ENCODE measurements around the gene ST7.

The ST7 gene

DNA sequence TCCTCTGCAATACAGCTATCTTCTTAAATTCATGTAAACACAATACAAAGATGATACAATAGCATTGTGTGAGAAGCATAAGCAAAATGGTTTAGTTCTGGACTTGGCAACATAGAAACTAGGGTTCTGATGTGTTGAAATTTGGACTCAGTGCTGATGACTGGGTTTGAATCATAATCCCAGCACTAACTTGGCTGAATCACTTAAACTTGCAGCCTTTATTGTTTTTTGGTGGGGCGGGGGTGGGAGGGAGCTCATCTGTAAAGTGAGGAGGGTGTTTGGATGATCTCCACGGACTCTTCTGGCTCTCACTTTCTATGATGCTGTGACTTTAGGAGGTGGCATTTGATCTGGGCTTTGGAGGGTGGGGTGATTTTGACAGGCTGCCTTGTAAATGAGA lies 211.3 kb downstream of the ST7 start:
- no peaks in the 10 kb centered on the region for H3K27me3 ChIP-seq
- H3K27ac ChIP-seq, result no peak overlapping the region
- H3K4me2 ChIP-seq, result no peak overlapping the region
- H3K4me3 ChIP-seq, result no peak overlapping the region
- H3K4me1 ChIP-seq, result no peaks in the 10 kb centered on the region
- no peak overlapping the region for H3K9ac ChIP-seq
- no peaks in the 10 kb centered on the region for H3K9me3 ChIP-seq (replicated peaks in 1 of 11)
- no peaks in the 10 kb centered on the region for H4K20me1 ChIP-seq
- H3K36me3 ChIP-seq, result no peaks in the 10 kb centered on the region
- no peak for TF ChIP-seq Cebpa-rat (IDR thresholded peaks at IDR 0.05)

DNA sequence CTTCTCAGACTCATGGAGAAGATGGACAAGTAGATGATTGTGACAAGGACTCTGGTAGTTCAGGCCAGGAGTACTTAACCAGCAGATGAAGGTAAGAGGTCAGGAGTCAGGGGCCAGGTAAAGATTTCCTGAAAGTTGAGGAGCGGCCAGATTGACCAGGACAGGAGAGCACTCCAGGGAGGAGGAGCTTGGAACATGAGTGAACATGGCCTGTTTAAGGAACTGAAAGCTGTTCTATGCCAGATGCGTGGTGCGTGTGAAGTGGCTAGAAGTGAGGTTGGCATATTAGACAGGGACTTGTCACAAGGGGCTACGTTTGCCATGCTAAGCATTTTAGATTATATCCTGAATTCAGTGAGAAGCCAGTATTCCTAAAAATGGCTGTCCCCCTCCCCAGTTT lies 212.4 kb downstream of the ST7 start:
- no peak for TF ChIP-seq Cebpa-rat (IDR thresholded peaks at IDR 0.05)
- no peak overlapping the region for H3K4me2 ChIP-seq
- no peaks in the 10 kb centered on the region for H3K27me3 ChIP-seq
- no peak overlapping the region for H3K27ac ChIP-seq
- H3K36me3 ChIP-seq, result no peaks in the 10 kb centered on the region
- H3K9me3 ChIP-seq (replicated peaks in 1 of 11), result no peaks in the 10 kb centered on the region
- H3K4me3 ChIP-seq, result no peak overlapping the region
- H3K9ac ChIP-seq, result no peak overlapping the region
- no peaks in the 10 kb centered on the region for H3K4me1 ChIP-seq
- no peaks in the 10 kb centered on the region for H4K20me1 ChIP-seq

DNA sequence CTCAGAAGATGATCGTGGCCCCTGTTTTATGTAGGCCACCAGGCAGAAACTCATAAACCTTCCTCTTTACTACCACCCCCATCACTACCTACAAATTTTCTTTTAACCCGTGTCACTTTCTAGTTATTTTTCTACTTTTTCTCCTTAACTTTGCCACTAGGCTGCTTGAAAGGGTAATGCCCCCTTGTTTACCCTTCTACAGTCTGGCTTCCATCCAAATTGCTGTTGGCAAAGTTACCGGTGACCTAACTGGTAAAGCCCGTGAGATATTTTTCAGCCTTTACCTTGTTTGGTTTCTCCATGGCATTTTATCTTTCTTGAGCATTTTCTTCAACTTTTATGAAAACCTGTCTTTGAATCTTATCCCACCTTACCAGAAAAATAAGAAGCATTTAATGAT lies 216.6 kb downstream of the ST7 start:
- H3K9me3 ChIP-seq (replicated peaks in 1 of 11), result no peaks in the 10 kb centered on the region
- no peak overlapping the region for H3K9ac ChIP-seq
- H3K4me1 ChIP-seq, result no peaks in the 10 kb centered on the region
- H3K4me2 ChIP-seq, result no peak overlapping the region
- H3K36me3 ChIP-seq, result peaks cover 0 to 21% (median 0%) of the 10 kb centered on the region in 11 experiments; a peak in 4 of 22 replicates
- H3K4me3 ChIP-seq, result no peak overlapping the region
- H4K20me1 ChIP-seq, result no peaks in the 10 kb centered on the region
- H3K27me3 ChIP-seq, result no peaks in the 10 kb centered on the region
- no peak for TF ChIP-seq Cebpa-rat (IDR thresholded peaks at IDR 0.05)
- H3K27ac ChIP-seq, result no peak overlapping the region

DNA sequence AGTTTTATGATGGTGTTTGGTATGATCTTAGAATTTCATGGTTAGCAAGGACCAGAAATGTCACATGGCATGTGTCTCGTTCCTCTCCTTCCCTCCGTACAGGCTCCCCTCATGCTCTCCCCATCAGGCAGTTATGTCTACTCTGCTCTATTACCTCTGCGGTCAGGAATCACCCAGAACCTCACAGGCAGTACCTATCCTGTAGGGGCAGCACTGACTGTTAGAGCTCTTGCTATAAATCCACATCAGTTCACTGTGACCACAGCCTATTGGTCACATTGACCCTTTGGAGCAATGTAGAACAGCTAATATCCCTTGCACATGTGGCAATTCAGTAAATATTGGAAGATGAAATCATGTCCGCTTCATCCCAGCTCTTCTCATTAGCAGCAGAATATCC lies 217.8 kb downstream of the ST7 start:
- H4K20me1 ChIP-seq, result no peaks in the 10 kb centered on the region
- no peaks in the 10 kb centered on the region for H3K4me1 ChIP-seq
- H3K4me3 ChIP-seq, result no peak overlapping the region
- no peak overlapping the region for H3K9ac ChIP-seq
- H3K27ac ChIP-seq, result no peak overlapping the region
- peaks cover 0 to 21% (median 0%) of the 10 kb centered on the region in 11 experiments; a peak in 4 of 22 replicates for H3K36me3 ChIP-seq
- no peak overlapping the region for H3K4me2 ChIP-seq
- no peak for TF ChIP-seq Cebpa-rat (IDR thresholded peaks at IDR 0.05)
- H3K9me3 ChIP-seq (replicated peaks in 1 of 11), result no peaks in the 10 kb centered on the region
- no peaks in the 10 kb centered on the region for H3K27me3 ChIP-seq

DNA sequence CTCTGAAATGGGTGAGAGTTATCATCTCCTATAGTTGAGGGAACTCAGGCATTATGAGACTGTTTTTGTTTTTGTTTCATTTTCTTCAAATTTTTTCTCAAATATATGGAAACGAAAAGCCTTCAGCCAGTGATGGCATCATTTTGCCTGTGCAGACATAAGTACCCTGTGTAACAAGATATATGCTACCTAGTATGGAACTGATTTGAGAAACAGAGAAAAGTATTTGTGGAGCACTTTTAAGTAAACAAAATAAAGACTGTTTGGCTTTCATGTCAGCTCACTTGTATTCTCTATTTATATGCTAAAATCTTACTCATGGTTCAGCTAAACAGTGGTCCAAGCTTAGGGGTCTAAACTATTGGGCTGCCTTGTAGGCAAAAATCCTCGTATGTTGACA lies 219.0 kb downstream of the ST7 start:
- no peak overlapping the region for H3K9ac ChIP-seq
- H3K9me3 ChIP-seq (replicated peaks in 1 of 11), result no peaks in the 10 kb centered on the region
- no peak overlapping the region for H3K4me3 ChIP-seq
- TF ChIP-seq Cebpa-rat (IDR thresholded peaks at IDR 0.05), result no peak
- H3K4me1 ChIP-seq, result no peaks in the 10 kb centered on the region
- H3K4me2 ChIP-seq, result no peak overlapping the region
- peaks cover 0 to 21% (median 0%) of the 10 kb centered on the region in 11 experiments; a peak in 4 of 22 replicates for H3K36me3 ChIP-seq
- H3K27ac ChIP-seq, result no peak overlapping the region
- H3K27me3 ChIP-seq, result no peaks in the 10 kb centered on the region
- no peaks in the 10 kb centered on the region for H4K20me1 ChIP-seq

DNA sequence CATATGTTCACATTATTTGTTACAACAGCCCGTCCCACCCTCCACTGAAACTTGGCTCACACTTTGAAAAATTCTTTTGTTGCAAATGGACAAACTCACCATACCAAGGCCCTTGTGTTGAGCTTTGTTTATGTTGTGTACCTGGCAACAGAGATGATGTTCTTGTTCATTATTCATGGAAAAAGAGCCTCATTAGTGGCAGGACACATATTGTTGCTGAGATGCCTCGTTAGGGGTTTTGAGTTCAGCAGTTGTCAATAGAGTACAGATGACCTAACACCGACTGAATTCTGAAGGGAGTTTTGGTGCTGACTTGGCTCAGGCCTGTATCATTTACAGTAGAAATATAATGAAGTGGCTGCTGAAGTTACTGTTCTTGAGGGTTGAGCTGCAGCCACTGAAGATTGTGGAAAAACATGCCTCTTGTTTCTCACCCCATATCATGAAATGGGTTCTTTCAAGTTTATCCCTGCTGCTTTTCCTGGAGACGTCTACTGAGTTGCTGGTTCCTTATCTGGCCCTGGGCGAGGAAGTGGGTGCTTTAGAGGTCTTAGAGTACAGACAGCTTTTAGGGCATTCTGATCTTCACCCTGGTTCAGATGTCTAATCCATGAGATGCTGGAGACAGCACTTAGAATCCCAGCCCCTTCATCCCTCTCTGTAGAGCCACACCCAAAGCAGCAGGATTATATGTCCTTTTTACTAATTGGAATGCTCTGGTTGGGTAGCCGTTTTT lies 219.9 kb downstream of the ST7 start:
- Histone ChIP-seq H4K20me1 (no peaks in the 10 kb centered on the region), H3K9me3 (replicated peaks in 1 of 11) (no peaks in the 10 kb centered on the region), H3K36me3 (peaks cover 0 to 21% (median 0%) of the 10 kb centered on the region in 11 experiments; a peak in 4 of 22 replicates), H3K4me2 (no peak overlapping the region), H3K4me1 (no peaks in the 10 kb centered on the region), H3K27me3 (no peaks in the 10 kb centered on the region), H3K9ac (no peak overlapping the region), H3K27ac (no peak overlapping the region), H3K4me3 (no peak overlapping the region)
- no peak for TF ChIP-seq Cebpa-rat (IDR thresholded peaks at IDR 0.05)

DNA sequence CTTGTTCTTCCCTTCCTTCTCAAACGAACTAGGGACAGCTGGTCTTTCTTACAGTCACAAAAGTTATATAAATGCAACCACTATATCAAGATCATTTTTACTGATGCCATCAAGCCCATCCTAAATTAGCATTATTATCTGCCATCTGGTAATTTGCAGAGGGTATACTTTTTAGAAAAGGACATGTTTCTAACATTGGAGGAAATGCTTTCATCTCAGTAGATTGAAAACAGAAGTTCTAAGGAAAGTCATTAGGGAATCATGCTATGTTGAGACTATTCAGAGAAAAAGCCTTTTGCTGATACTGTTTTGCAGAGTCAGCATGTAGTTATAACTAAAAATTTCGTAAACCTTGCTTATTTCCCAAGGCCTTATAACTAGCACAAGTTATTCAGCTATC lies 222.9 kb downstream of the ST7 start:
- no peak for TF ChIP-seq Cebpa-rat (IDR thresholded peaks at IDR 0.05)
- Histone ChIP-seq H3K36me3 (peaks cover 0 to 16% (median 0%) of the 10 kb centered on the region in 11 experiments; a peak in 4 of 22 replicates), H4K20me1 (no peaks in the 10 kb centered on the region), H3K27ac (no peak overlapping the region), H3K9me3 (replicated peaks in 1 of 11) (no peaks in the 10 kb centered on the region), H3K9ac (no peak overlapping the region), H3K4me3 (no peak overlapping the region), H3K27me3 (no peaks in the 10 kb centered on the region), H3K4me1 (no peaks in the 10 kb centered on the region), H3K4me2 (no peak overlapping the region)

DNA sequence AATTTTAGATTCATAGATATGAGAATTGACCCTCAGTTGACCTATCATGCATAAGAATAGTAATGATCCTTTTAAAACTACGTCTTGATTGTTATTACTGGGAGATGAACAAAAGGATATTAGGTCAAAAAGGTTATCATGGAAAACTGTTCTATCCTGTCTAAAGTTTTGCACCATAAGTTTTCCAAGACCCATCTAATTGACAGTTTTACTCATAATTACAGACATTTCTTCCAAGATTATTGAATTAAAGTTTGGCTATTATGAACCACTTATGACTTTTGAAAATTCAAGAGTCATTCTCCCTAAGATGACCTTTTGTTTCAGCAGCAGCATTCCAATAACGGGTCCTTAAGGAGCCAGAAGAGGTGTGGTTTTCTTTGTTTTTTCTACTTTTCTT lies 225.3 kb downstream of the ST7 start:
- no peaks in the 10 kb centered on the region for H3K27me3 ChIP-seq
- H3K4me2 ChIP-seq, result no peak overlapping the region
- H3K4me3 ChIP-seq, result no peak overlapping the region
- H3K27ac ChIP-seq, result no peak overlapping the region
- TF ChIP-seq Cebpa-rat (IDR thresholded peaks at IDR 0.05), result no peak
- no peaks in the 10 kb centered on the region for H4K20me1 ChIP-seq
- H3K36me3 ChIP-seq, result no peaks in the 10 kb centered on the region
- H3K9ac ChIP-seq, result no peak overlapping the region
- no peaks in the 10 kb centered on the region for H3K4me1 ChIP-seq
- no peaks in the 10 kb centered on the region for H3K9me3 ChIP-seq (replicated peaks in 1 of 11)

DNA sequence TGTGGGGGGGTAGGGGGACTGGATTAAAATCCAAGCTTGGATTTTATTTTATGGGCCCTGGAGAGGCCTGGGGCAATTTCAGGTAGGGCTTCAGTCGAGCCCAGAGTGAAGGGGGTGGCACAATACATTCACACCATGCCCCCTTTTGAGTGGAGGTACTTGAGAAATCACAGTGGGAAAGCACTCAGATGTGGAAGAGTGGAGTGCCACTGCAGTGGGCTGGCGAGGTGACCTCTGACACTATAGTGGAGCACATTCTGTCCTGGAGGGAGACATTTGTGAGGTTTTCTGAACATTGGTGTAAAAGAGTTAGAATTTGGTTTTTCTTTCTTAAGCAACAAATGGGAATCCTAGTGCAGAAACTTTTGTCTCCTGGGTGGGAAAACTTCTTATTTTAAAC lies 226.4 kb downstream of the ST7 start:
- TF ChIP-seq Cebpa-rat (IDR thresholded peaks at IDR 0.05), result no peak
- H3K4me2 ChIP-seq, result no peak overlapping the region
- H3K9ac ChIP-seq, result no peak overlapping the region

DNA sequence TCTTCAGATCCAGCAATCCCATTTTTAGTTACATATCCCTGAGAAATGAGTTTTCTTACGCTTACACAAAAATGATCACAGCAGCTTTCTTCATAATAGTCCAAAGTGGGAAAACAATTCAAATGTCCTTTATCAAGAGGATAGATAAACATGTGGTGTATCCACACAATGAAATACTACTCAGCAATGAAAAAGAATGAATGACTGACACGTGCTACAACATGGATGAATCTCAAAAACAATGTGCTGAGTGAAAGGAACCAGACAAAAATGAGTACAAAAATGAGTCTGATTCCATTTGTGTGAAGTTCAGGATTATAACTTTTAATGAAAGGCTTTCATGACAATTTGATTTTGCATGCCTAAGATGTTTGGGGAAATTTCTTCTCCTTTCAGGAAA lies 230.4 kb downstream of the ST7 start:
- H3K4me2 ChIP-seq, result no peak overlapping the region
- H3K36me3 ChIP-seq, result no peaks in the 10 kb centered on the region
- no peaks in the 10 kb centered on the region for H3K9me3 ChIP-seq (replicated peaks in 1 of 11)
- no peak overlapping the region for H3K27ac ChIP-seq
- no peaks in the 10 kb centered on the region for H3K27me3 ChIP-seq
- TF ChIP-seq Cebpa-rat (IDR thresholded peaks at IDR 0.05), result no peak
- no peak overlapping the region for H3K9ac ChIP-seq
- H4K20me1 ChIP-seq, result no peaks in the 10 kb centered on the region
- H3K4me3 ChIP-seq, result no peak overlapping the region
- no peaks in the 10 kb centered on the region for H3K4me1 ChIP-seq

More for the DNA sequence above, 226.4 kb downstream of the ST7 start:
- H3K4me3 ChIP-seq, result no peak overlapping the region
- H3K27ac ChIP-seq, result no peak overlapping the region
- H3K4me1 ChIP-seq, result no peaks in the 10 kb centered on the region
- no peaks in the 10 kb centered on the region for H3K9me3 ChIP-seq (replicated peaks in 1 of 11)
- H4K20me1 ChIP-seq, result no peaks in the 10 kb centered on the region
- H3K36me3 ChIP-seq, result no peaks in the 10 kb centered on the region
- H3K27me3 ChIP-seq, result no peaks in the 10 kb centered on the region
